PC-3 (cell line): ENCODE data around the gene PPP1CB.

Source experiments
- EZH2 ChIP-seq: fragments of 300-600 bp; sonication (generic); IDR thresholded peaks from one replicate; pipeline ENCODE4 v1.6.1; 2017; ENCODE audit warnings: antibody characterized with exemption, mild to moderate bottlenecking, low read length; ENCODE audit not compliant: unreplicated experiment
- EZH2phosphoT487 ChIP-seq: fragments of 300-600 bp; sonication (generic); IDR thresholded peaks from 2 replicates; pipeline ENCODE4 v1.6.1; 2018; ENCODE audit warnings: mild to moderate bottlenecking, antibody characterized with exemption, low read length, borderline replicate concordance
- TF ChIP-seq, protein P1 (sequence below): fragments of 300-600 bp; sonication (generic); conservative IDR thresholded peaks from 2 replicates; pipeline ENCODE4 v1.5.1; 2017; ENCODE audit warnings: antibody characterized with exemption, low read depth, mild to moderate bottlenecking, low read length

DNA sequence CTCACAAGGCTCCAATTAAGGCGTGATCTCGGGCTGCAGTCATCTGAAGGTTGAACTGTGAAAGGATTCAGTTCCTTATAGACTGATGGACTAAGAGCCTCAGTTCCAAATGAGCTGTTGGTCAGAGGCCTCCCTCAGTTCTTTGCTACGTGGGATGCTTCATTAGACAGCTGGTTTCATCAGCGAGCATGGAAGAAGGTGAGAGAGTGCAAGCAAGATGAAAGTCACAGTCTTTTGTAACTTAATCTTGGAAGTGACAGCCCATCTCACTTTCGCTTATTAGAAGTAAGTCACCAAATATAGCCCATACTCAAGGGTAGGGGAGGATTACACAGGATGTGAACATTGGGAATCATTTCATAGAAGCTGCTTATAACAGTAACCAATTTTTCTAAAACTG is 26.8 kb downstream of the PPP1CB start:
- TF ChIP-seq, protein P1, sequence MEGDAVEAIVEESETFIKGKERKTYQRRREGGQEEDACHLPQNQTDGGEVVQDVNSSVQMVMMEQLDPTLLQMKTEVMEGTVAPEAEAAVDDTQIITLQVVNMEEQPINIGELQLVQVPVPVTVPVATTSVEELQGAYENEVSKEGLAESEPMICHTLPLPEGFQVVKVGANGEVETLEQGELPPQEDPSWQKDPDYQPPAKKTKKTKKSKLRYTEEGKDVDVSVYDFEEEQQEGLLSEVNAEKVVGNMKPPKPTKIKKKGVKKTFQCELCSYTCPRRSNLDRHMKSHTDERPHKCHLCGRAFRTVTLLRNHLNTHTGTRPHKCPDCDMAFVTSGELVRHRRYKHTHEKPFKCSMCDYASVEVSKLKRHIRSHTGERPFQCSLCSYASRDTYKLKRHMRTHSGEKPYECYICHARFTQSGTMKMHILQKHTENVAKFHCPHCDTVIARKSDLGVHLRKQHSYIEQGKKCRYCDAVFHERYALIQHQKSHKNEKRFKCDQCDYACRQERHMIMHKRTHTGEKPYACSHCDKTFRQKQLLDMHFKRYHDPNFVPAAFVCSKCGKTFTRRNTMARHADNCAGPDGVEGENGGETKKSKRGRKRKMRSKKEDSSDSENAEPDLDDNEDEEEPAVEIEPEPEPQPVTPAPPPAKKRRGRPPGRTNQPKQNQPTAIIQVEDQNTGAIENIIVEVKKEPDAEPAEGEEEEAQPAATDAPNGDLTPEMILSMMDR, result no peak
- TF ChIP-seq EZH2 (no peak), EZH2phosphoT487 (no peak)
